Loucy (cell line): Measurements from ENCODE around the gene NKPD1.

Experiments
- EZH2phosphoT487 ChIP-seq: fragments of 200-600 bp; IDR thresholded peaks from 2 replicates; pipeline ENCODE4 v1.6.1; 2018; ENCODE audit warnings: antibody characterized with exemption, mild to moderate bottlenecking, moderate library complexity, borderline replicate concordance
- TF ChIP-seq, protein P1 (sequence below): fragments of 200-600 bp; sonication (generic); conservative IDR thresholded peaks from 2 replicates; pipeline ENCODE4 v1.5.1; 2014; ENCODE audit warnings: mild to moderate bottlenecking, antibody characterized with exemption, low read length

DNA sequence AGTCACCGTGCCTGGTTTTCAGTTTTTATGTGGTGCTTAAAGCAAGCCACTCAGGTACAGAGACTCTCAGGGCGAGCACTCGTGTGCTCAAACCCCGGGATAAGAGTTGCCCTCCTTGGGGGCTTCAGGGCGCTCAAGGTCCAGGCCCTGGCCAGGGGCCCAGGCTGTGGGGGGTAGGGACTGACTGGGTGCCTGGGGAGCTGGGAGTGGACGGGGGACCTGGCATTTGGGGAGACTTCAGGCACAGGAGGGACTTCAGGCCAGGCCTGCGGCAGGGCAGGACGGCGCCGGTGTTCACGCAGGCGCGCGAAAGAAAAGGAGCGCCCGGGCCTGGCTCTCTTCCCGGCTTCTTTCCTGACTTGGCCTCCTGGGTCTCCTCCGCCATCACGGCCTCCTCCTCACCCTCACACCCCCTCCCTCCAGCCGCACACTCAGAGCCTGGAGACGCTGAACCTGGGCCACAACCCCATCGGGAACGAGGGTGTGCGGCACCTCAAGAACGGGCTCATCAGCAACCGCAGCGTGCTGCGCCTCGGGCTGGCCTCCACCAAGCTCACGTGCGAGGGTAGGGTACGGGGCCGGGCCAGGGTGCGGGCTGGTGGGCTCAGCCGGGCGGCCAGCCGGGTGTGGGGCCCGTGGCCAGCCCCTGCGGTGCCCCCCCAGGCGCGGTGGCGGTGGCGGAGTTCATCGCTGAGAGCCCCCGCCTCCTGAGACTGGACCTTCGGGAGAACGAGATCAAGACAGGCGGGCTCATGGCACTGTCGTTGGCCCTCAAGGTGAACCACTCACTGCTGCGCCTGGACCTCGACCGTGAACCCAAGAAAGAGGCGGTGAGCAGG, 16.1 kb downstream of the NKPD1 start:
- TF ChIP-seq, protein P1, sequence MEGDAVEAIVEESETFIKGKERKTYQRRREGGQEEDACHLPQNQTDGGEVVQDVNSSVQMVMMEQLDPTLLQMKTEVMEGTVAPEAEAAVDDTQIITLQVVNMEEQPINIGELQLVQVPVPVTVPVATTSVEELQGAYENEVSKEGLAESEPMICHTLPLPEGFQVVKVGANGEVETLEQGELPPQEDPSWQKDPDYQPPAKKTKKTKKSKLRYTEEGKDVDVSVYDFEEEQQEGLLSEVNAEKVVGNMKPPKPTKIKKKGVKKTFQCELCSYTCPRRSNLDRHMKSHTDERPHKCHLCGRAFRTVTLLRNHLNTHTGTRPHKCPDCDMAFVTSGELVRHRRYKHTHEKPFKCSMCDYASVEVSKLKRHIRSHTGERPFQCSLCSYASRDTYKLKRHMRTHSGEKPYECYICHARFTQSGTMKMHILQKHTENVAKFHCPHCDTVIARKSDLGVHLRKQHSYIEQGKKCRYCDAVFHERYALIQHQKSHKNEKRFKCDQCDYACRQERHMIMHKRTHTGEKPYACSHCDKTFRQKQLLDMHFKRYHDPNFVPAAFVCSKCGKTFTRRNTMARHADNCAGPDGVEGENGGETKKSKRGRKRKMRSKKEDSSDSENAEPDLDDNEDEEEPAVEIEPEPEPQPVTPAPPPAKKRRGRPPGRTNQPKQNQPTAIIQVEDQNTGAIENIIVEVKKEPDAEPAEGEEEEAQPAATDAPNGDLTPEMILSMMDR: no peak
- TF ChIP-seq EZH2phosphoT487: no peak
